Mononuclear cell (primary cell): ENCODE results near the gene RASA2. TPM values are rescaled to one million over a fixed set of nuclear protein-coding genes. Genes with fewer than 3 reads are reported as not detected.

Experiments
- H3K27me3 ChIP-seq: 2 replicates; pipeline ENCODE4 v1.6.0; 2011; ENCODE audit warnings: low read length, control low read depth; ENCODE audit not compliant: insufficient read depth
- H3K4me1 ChIP-seq: 2 replicates; pipeline ENCODE4 v1.5.1; 2011; ENCODE audit warnings: mild to moderate bottlenecking, low read length, control low read depth; ENCODE audit not compliant: insufficient read depth
- H3K4me3 ChIP-seq: 2 replicates; pipeline ENCODE4 v1.5.1; 2011; ENCODE audit warnings: mild to moderate bottlenecking, low read length, moderate library complexity
- H3K9me3 ChIP-seq: 2 replicates; pipeline ENCODE4 v1.5.1; 2011; ENCODE audit warnings: low read depth, mild to moderate bottlenecking, control low read depth, low read length
- total RNA-seq: library from RNA; depleted of rRNA; stranded (reverse); fragments of >200 nt; gene quantifications from one replicate; pipeline ENCODE4 v1.2.3, GENCODE V29; 2012

The RASA2 gene
- total RNA-seq, 1 donor = 110 TPM

GRCh38 chr3:141452045-141452444 is 34.8 kb upstream of the RASA2 start:
- peaks cover 8% of the 10 kb centered on the region for H3K4me1 ChIP-seq
- no peaks in the 10 kb centered on the region for H3K27me3 ChIP-seq
- no peaks in the 10 kb centered on the region for H3K9me3 ChIP-seq
- no peak overlapping the region for H3K4me3 ChIP-seq

GRCh38 chr3:141452773-141453172 is 34.1 kb upstream of the RASA2 start:
- Histone ChIP-seq H3K4me3 (no peak overlapping the region), H3K27me3 (no peaks in the 10 kb centered on the region), H3K9me3 (no peaks in the 10 kb centered on the region), H3K4me1 (peaks cover 8% of the 10 kb centered on the region)

- H3K27me3 ChIP-seq = no peaks in the 10 kb centered on the region
- H3K9me3 ChIP-seq = no peaks in the 10 kb centered on the region
- H3K4me1 ChIP-seq = peaks cover 8% of the 10 kb centered on the region
- no peak overlapping the region for H3K4me3 ChIP-seq
Observed at GRCh38 chr3:141454054-141454453, 32.8 kb upstream of the RASA2 start.

GRCh38 chr3:141454906-141455602 is 31.8 kb upstream of the RASA2 start:
- Histone ChIP-seq H3K4me3 (no peak overlapping the region), H3K4me1 (peaks cover 8% of the 10 kb centered on the region), H3K9me3 (no peaks in the 10 kb centered on the region), H3K27me3 (no peaks in the 10 kb centered on the region)

- Histone ChIP-seq H3K4me3 (no peak overlapping the region), H3K27me3 (no peaks in the 10 kb centered on the region), H3K9me3 (no peaks in the 10 kb centered on the region), H3K4me1 (peaks cover 8% of the 10 kb centered on the region)
Observed at GRCh38 chr3:141455603-141456300, 31.1 kb upstream of the RASA2 start.

- Histone ChIP-seq H3K4me1 (peaks cover 8% of the 10 kb centered on the region), H3K27me3 (no peaks in the 10 kb centered on the region)
Observed at GRCh38 chr3:141456301-141456625, 30.6 kb upstream of the RASA2 start.

GRCh38 chr3:141457624-141458236 is 29.1 kb upstream of the RASA2 start:
- H3K27me3 ChIP-seq = no peaks in the 10 kb centered on the region
- H3K4me3 ChIP-seq = no peak overlapping the region
- no peaks in the 10 kb centered on the region for H3K4me1 ChIP-seq
- H3K9me3 ChIP-seq = no peaks in the 10 kb centered on the region

More at GRCh38 chr3:141456301-141456625, 30.6 kb upstream of the RASA2 start:
- no peak overlapping the region for H3K4me3 ChIP-seq
- no peaks in the 10 kb centered on the region for H3K9me3 ChIP-seq

GRCh38 chr3:141459008-141459407 is 27.8 kb upstream of the RASA2 start:
- Histone ChIP-seq H3K27me3 (no peaks in the 10 kb centered on the region), H3K9me3 (peaks cover 1% of the 10 kb centered on the region), H3K4me3 (no peak overlapping the region), H3K4me1 (no peaks in the 10 kb centered on the region)

- peaks cover 11% of the 10 kb centered on the region for H3K9me3 ChIP-seq
- no peak overlapping the region for H3K4me3 ChIP-seq
- H3K27me3 ChIP-seq = no peaks in the 10 kb centered on the region
- no peaks in the 10 kb centered on the region for H3K4me1 ChIP-seq
Observed at GRCh38 chr3:141460097-141460704, 26.6 kb upstream of the RASA2 start.

- H3K9me3 ChIP-seq = peaks cover 11% of the 10 kb centered on the region
- H3K27me3 ChIP-seq = no peaks in the 10 kb centered on the region
- H3K4me3 ChIP-seq = no peak overlapping the region
- H3K4me1 ChIP-seq = no peaks in the 10 kb centered on the region
Observed at GRCh38 chr3:141462176-141462859, 24.5 kb upstream of the RASA2 start.

- Histone ChIP-seq H3K4me1 (no peaks in the 10 kb centered on the region), H3K27me3 (no peaks in the 10 kb centered on the region), H3K4me3 (no peak overlapping the region), H3K9me3 (peaks cover 11% of the 10 kb centered on the region)
Observed at GRCh38 chr3:141465221-141465620, 21.6 kb upstream of the RASA2 start.

GRCh38 chr3:141466633-141467169 is 20.1 kb upstream of the RASA2 start:
- H3K4me1 ChIP-seq = no peaks in the 10 kb centered on the region
- no peaks in the 10 kb centered on the region for H3K27me3 ChIP-seq
- no peak overlapping the region for H3K4me3 ChIP-seq
- H3K9me3 ChIP-seq = peaks cover 11% of the 10 kb centered on the region

GRCh38 chr3:141469720-141470119 is 17.1 kb upstream of the RASA2 start:
- peaks cover 3% of the 10 kb centered on the region for H3K9me3 ChIP-seq
- no peak overlapping the region for H3K4me3 ChIP-seq
- no peaks in the 10 kb centered on the region for H3K27me3 ChIP-seq
- H3K4me1 ChIP-seq = peaks cover 1% of the 10 kb centered on the region

- Histone ChIP-seq H3K4me3 (no peak overlapping the region), H3K27me3 (no peaks in the 10 kb centered on the region), H3K9me3 (no peaks in the 10 kb centered on the region), H3K4me1 (peaks cover 16% of the 10 kb centered on the region)
Observed at GRCh38 chr3:141471160-141471559, 15.7 kb upstream of the RASA2 start.

- no peaks in the 10 kb centered on the region for H3K27me3 ChIP-seq
- no peak overlapping the region for H3K4me3 ChIP-seq
- no peaks in the 10 kb centered on the region for H3K9me3 ChIP-seq
- H3K4me1 ChIP-seq = peaks cover 35% of the 10 kb centered on the region
Observed at GRCh38 chr3:141476033-141476432, 10.8 kb upstream of the RASA2 start.
